NCI-H1092 (cell line): ENCODE measurements around the gene THEM5.

Source experiments
- DNase-seq: peaks from one replicate; lab custom pipeline; 2025; lab: John Stamatoyannopoulos, UW

Gene THEM5

GRCh38 chr1:151839457-151840403, 13.8 kb downstream of the THEM5 start, which contains the start of gene C2CD4D:
Gene C2CD4D, minus strand, starts transcription at chr1:151839820. Its CDS starts 831 bp downstream, at chr1:151838989.
- DNase-seq, result peak; percentile 80

GRCh38 chr1:151839082-151839412, 14.5 kb downstream of the THEM5 start:
- DNase-seq, result no peak

- DNase-seq, result no peak
Observed at GRCh38 chr1:151838222-151839081, 15.1 kb downstream of the THEM5 start.

- DNase-seq, result no peak
Observed at GRCh38 chr1:151837884-151838221, 15.7 kb downstream of the THEM5 start.

GRCh38 chr1:151837197-151837596, 16.3 kb downstream of the THEM5 start:
- no peak for DNase-seq

GRCh38 chr1:151835596-151835995, 17.9 kb downstream of the THEM5 start:
- DNase-seq, result no peak

GRCh38 chr1:151834239-151834638, 19.3 kb downstream of the THEM5 start:
- DNase-seq, result no peak

GRCh38 chr1:151833172-151833900, 20.2 kb downstream of the THEM5 start:
- DNase-seq, result no peak

- DNase-seq, result peak; percentile 89
Observed at GRCh38 chr1:151832318-151832980, 21.1 kb downstream of the THEM5 start.

- no peak for DNase-seq
Observed at GRCh38 chr1:151831605-151832004, 21.9 kb downstream of the THEM5 start, which contains the start of gene RORC. Gene RORC, minus strand, starts transcription at chr1:151831802. Its CDS starts 38 bp downstream, at chr1:151831764.

GRCh38 chr1:151831256-151831591, 22.3 kb downstream of the THEM5 start:
- DNase-seq, result no peak

- no peak for DNase-seq
Observed at GRCh38 chr1:151830055-151830454, 23.5 kb downstream of the THEM5 start.

GRCh38 chr1:151829352-151830046, 24.0 kb downstream of the THEM5 start:
- no peak for DNase-seq

- no peak for DNase-seq
Observed at GRCh38 chr1:151828921-151829320, 24.6 kb downstream of the THEM5 start.

GRCh38 chr1:151827853-151828252, 25.7 kb downstream of the THEM5 start:
- DNase-seq, result no peak

GRCh38 chr1:151825751-151826660, 27.5 kb downstream of the THEM5 start:
- no peak for DNase-seq

- DNase-seq, result no peak
Observed at GRCh38 chr1:151825204-151825603, 28.3 kb downstream of the THEM5 start.

GRCh38 chr1:151823175-151823574, 30.3 kb downstream of the THEM5 start:
- DNase-seq, result no peak

- no peak for DNase-seq
Observed at GRCh38 chr1:151822404-151822803, 31.1 kb downstream of the THEM5 start.

GRCh38 chr1:151820940-151821339, 32.6 kb downstream of the THEM5 start:
- DNase-seq, result peak; percentile 70
